ENCODE data around the gene LMAN1L. TPM values are rescaled to one million over a fixed set of nuclear protein-coding genes. Genes with fewer than 3 reads are reported as not detected.
A peak's percentile ranks its signal among the peaks of the same experiment; 100 is the strongest.

Gene LMAN1L
- total RNA-seq, 1 donor from 2014 or later = 20.6 TPM

- ATAC-seq (ENCODE audit: poor library complexity) (no peak), DNase-seq (no peak)
- intact Hi-C loops (cut with DNase I) = no loop called here
Measured at GRCh38 chr15:74804935-74805334, 7.7 kb upstream of the LMAN1L start.

GRCh38 chr15:74807282-74807681, 5.4 kb upstream of the LMAN1L start:
- DNase-seq (no peak), ATAC-seq (ENCODE audit: poor library complexity) (no peak)
- intact Hi-C loops (cut with DNase I) = no loop called here

- ATAC-seq (ENCODE audit: poor library complexity) (peak; percentile 69), DNase-seq (peak; percentile 64)
- intact Hi-C loops (cut with DNase I) = no loop called here
Measured at GRCh38 chr15:74808078-74808839, 4.4 kb upstream of the LMAN1L start.

DNA sequence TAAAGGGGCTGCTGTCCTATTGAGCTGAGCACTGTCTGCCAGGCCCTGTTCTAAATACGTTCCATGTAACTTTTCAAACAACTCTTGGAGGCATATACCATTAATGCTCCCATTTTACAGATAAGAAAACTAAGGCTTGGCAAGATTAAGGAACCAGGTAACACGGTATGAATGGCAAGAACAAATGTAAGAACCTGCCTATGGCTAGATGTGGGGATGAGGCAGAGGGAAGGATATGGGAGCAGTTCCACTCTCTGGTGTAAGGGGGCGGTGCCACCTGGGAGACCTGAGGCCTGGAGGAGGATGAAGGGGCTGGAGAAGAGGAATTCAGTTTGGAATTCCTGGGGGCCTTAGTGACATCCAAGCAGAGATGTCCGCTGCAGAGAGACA, 3.8 kb upstream of the LMAN1L start:
- ATAC-seq (ENCODE audit: poor library complexity) = no peak
- intact Hi-C loops (cut with DNase I) = no loop called here
- DNase-seq = no peak

DNA sequence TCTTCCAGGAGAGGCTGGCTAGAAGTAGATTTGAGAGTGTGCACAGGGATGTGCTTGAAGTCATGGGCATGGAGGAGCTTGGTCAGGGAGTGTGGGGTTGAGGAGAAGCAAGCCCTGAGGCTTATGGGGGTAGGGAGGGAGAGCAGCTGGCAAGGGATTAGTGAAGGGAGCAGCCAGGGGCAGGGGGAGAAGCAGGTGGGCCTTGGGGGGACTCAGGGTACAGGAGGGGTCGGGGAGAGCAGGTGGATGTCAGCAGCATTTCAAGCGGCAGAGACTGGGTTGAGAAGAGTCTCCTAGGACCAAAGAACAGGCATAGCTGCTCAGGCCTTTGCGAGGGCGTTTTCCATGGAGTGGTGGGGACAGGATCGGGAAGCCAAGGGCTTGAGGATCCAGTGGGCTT, 3.4 kb upstream of the LMAN1L start:
- intact Hi-C loops (cut with DNase I) = no loop called here
- DNase-seq (no peak), ATAC-seq (ENCODE audit: poor library complexity) (no peak)

DNA sequence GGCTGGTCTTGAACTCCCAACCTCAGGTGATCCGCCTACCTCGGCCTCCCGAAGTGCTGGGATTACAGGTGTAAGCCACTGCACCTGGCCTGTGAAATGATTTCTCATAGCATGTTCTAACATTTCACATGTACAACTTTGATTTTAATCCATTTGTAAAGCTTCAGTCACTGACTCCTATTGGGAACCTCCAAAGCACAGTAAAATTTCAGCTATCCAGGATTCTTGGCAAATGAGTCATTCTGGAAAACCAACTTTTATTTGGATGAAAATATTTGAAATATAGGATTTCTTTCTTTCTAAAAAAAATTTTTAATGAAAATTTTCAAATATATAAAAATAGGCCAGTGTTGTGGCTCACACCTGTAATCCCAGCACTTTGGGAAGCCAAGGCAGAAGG, 2.7 kb upstream of the LMAN1L start:
- intact Hi-C loops (cut with DNase I) = no loop called here
- DNase-seq (no peak), ATAC-seq (ENCODE audit: poor library complexity) (no peak)

DNA sequence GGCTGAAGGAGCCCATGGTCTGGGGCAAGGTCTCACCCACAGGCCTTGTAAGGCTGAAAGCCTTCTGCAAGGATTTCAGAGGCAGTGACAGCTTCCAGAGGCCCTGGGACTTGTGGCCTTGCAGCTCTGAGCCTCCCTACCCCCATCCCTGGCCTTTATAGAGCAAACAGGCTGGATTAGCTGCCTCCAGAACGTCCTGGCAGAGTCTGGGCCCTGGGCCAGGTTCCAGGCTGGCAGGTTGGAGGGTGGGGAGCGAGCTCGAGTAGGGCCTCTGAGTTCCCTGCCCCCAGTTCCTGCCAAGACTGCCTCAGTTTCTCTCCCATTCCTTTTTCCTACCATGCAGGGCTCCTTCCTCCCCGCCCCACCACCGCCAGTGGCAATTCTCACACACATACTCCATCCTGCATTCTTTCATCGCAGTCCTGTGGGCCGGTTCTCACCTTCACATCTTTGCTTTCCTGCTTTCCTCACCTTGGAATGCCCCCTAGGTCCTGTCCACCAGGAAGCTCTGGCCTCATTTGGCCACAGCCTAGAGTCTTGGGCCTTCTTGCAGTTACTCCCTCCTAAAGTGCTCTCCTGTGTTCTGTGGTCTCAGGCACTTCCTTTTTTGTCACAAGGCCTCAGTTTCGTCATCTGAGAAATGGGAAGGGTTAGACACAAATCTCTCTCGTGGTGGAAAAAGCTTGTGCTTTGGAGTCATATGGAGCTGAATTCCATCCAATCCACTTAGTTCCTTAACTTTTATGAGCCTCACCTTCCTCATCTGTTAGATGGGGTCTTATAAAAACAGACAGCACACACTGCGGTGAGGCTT, 2.7 kb downstream of the LMAN1L start:
- peak; percentile 78 for DNase-seq
- ATAC-seq (ENCODE audit: poor library complexity) = peak; percentile 63
- intact Hi-C loops (cut with DNase I) = no loop called here

DNA sequence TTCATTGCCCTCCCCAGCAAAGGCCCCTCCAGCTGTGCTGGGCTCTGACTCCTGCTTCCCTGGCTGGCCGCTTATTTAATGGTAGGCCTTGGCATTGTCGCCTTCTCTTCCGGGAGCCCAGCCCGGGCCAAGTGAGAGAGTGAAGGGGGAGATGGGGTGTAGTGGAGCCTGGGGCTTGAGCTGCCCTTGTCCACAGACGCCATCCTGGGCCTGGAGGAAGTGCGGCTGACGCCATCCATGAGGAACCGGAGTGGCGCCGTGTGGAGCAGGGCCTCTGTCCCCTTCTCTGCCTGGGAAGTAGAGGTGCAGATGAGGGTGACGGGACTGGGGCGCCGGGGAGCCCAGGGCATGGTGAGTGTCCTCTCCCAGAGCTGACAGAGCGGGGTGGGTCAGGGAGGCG, 3.3 kb downstream of the LMAN1L start:
- DNase-seq (no peak), ATAC-seq (ENCODE audit: poor library complexity) (no peak)

DNA sequence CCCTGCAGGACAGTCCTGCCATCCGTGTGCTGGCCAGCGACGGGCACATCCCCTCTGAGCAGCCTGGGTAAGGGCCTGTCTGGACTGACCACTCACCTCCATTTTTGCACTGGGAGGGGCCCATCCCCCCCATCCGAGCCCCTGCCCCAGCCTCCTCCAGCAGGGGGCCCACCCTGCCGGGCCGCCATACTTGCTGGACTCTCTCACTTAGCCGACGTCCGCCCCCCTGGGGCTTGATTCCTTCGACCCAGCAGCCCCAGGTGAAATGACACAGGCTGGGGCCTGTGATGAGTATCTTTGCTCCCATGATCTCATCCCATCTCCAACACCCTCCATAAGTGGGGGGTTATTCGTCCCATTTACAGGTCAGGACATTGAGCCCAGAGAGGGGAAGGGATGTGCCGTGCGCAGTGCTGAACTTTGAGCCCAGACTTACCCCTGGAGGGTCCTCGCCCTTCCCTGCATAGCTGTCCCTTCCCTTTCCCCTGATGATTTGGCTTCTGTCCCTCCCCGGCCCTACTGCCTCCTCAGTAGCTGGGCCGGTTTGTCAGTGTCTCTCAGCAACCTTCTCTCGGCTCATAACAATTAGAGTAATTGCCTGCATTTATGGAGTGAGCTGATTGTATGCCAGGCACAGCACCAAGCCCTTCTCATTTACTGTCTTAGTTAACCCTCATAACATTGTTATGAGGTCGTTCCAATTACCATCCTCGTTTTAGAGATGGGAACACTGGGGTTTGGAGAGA, 4.2 kb downstream of the LMAN1L start:
- no peak for DNase-seq
- ATAC-seq (ENCODE audit: poor library complexity) = no peak
- intact Hi-C loops (cut with DNase I) = no loop called here

More for the DNA sequence above, 3.3 kb downstream of the LMAN1L start:
- intact Hi-C loops (cut with DNase I) = no loop called here

GRCh38 chr15:74817370-74817737, 4.7 kb downstream of the LMAN1L start:
- DNase-seq (peak; percentile 69), ATAC-seq (ENCODE audit: poor library complexity) (peak; percentile 77)
- intact Hi-C loops (cut with DNase I) = no loop called here

DNA sequence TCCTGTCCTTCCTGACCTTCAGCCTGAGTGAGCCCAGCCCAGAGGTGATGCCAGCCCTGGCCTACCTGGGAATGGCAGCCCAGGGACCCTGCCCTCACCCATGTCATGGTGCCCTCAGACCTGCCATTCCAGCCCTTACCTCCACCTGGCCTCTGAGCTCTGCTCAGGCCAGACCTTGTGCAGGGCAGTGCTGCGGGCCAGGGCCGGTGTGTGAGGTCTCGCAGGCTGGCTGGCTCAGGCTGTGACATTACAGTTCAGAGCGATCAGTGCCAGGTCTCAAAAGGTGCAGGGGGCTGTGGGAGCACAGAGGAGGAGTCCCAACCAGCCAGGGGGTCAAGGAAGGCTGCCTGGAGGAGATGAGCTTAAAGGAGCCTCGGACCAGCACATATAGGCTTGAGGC, 7.4 kb downstream of the LMAN1L start:
- DNase-seq (no peak), ATAC-seq (ENCODE audit: poor library complexity) (no peak)
- intact Hi-C loops (cut with DNase I) = no loop called here

DNA sequence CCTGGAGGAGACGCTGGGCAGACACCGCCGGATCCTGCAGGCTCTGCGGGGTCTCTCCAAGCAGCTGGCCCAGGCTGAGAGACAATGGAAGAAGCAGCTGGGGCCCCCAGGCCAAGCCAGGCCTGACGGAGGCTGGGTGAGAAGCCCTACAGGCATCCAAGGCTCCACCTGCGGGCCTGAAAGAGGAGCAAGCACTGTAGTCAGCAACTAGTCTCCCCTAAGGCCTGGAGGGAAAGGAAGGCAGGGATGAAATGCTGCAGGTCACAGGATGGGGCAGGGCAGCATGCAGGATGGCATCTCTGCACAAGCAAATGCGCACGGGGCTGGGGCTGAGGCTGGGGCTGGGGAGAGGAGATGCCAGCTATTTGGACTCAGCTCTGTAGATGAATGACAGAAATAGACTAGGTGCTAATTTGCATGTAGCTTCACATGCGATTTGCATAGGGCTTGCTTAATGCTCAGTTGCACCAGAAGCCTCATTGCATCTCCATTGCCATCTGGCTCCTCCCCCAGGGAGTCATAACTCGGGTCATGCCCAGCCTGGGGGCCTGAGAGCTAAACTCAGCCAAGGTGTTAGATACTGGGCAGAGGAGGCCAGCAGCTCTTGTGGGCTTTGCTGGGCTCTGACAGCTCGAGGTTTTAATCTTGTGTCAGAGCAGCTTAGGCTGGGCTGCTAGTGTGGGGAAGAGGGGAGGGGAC, 8.6 kb downstream of the LMAN1L start:
- intact Hi-C loops (cut with DNase I) = no loop called here
- ATAC-seq (ENCODE audit: poor library complexity) (no peak), DNase-seq (no peak)

DNA sequence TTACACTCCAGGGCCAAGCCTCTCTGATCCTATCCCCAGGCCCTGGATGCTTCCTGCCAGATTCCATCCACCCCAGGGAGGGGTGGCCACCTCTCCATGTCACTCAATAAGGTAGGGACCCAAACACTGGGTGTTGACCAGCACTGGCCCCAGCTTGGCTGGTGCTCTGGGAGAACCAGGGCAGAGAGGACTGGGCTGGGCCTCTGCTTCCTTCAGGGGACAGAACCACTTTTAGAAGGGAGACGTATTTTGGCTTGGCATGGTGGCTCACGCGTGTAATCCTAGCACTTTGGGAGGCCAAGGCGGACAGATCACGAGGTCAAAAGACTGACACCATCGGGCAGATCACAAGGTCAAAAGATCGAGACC, 9.1 kb downstream of the LMAN1L start:
- DNase-seq (no peak), ATAC-seq (ENCODE audit: poor library complexity) (no peak)
- intact Hi-C loops (cut with DNase I) = no loop called here

DNA sequence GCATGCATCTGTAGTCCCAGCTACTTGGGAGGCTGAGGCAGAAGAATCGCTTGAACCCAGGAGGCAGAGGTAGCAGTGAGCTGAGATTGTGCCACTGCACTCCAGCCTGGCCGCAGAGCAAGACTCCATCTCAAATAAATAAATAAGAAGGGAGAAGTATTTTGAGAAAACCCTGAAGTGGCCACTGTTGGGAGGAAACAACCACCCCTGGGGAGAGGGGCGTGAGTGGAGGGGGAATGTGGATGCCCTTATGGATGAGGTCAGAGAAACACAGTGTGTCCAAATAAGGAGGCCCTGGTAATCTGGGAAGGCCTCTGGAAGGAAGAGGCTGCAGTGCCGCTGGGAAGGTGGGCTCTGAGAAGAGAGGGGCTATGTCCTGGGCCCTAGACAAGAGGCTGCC, 9.6 kb downstream of the LMAN1L start:
- DNase-seq (no peak), ATAC-seq (ENCODE audit: poor library complexity) (no peak)
- intact Hi-C loops (cut with DNase I) = no loop called here

- ATAC-seq (ENCODE audit: poor library complexity) (no peak), DNase-seq (no peak)
- intact Hi-C loops (cut with DNase I) = no loop called here
Measured at GRCh38 chr15:74823324-74823723, 10.7 kb downstream of the LMAN1L start.

DNA sequence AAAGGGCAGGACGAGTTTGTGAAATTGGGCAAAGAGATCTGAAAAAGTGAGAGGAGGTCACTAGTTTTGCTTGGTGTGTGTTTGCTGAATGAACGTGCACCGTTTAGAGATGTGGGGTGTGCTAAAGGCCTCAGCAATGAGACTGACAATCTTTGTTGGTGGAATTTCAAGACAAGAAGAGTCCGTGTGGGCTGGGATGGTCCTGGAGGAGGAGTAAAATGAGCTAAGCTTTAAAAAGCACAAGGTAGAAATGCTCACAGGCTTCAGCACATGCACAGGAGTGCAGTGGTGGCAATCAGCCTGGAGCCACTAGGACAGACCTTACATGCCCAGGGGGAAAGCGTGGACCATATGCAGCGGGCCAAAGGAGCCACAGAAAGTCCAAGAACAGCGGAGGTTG, 12.3 kb downstream of the LMAN1L start:
- DNase-seq (no peak), ATAC-seq (ENCODE audit: poor library complexity) (no peak)
- intact Hi-C loops (cut with DNase I) = no loop called here

DNA sequence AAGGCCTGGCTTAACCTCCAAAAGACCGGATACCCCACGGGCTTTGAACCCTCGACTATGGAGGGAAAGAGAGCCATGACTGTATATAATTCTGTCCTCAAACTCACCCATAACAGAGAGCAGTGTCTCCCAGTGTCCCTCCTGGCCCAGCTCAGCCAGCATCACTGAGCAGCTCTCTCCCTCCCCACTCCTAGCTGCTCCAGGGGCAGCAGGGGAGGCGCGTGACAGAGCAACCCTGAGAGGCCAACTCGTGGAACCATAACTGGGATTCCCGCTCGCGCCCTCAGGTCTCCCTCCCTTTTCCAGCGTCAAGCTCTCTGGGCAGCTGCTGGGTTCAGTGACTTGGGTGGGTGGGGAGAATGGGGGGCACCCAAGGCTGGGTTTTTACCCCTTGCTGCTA, 13.2 kb downstream of the LMAN1L start:
- DNase-seq = no peak
- intact Hi-C loops (cut with DNase I) = no loop called here
- ATAC-seq (ENCODE audit: poor library complexity) = no peak

DNA sequence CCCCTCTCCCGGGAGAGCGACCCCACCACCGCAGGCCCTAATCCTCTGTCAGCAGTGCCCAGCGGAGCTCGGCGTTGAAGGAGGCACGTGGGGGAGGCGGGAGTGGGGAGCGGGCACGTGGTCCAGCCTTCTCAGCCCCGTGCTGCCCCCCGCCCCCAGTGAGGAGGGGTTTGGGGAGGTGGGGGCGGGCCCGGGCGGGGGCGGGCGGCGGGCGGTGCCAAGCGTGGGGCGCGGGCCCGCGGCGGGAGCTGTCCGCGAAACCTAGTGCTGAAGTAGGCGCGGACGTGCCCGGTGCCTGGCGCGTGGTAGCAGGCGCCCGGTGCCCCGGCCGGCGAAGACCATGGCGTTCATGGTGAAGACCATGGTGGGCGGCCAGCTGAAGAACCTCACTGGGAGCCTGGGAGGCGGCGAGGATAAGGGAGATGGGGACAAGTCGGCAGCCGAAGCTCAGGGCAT, 13.8 kb downstream of the LMAN1L start, which contains the start of gene CPLX3:
TSS of gene CPLX3 (plus strand) at position 264 of the 456 bp plus-strand sequence. CDS start at position 341, 77 bp downstream.
- DNase-seq (no peak), ATAC-seq (ENCODE audit: poor library complexity) (peak; percentile 45)
- intact Hi-C loops (cut with DNase I) = no loop called here

DNA sequence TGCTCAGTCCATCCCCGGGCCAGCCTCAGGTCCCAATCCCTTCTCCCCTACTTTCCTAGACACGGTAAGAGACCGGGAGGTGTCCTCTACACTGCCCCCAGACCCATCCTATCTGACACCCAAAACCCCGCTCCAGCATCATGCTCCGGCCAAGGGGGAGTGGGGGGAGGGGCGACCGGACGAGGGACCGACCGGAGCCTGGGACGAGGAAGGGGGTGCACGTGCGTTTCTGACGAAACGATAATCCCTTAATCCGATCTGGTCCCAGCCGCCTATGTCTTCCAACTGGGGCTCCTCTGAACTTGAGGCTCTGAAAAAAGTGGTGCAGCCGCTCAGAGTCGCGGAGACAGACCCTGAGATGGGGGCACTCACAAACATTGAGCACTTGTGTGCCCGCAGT, 14.3 kb downstream of the LMAN1L start:
- intact Hi-C loops (cut with DNase I) = no loop called here
- no peak for ATAC-seq (ENCODE audit: poor library complexity)
- no peak for DNase-seq
